Testis (tissue), 2 donors: ENCODE results near the gene TMOD2.

Experiments
- POLR2A ChIP-seq: fragments of 450-650 bp; IDR thresholded peaks from one replicate; pipeline ENCODE4 v1.6.1; 2017; ENCODE audit warnings: antibody characterized with exemption, mild to moderate bottlenecking, moderate library complexity
- TF ChIP-seq, protein P1 (sequence below), 3 experiments: fragments of 450-650 bp in 2 of 3; fragments of 200-600 bp in 1 of 3; sonication (generic) in 1 of 3; IDR thresholded peaks; one replicate each; pipeline ENCODE4 v1.5.1; 2016 to 2019; ENCODE audit warnings: antibody characterized with exemption in 3 of 3, mild to moderate bottlenecking in 2 of 3, moderate library complexity in 1 of 3

DNA sequence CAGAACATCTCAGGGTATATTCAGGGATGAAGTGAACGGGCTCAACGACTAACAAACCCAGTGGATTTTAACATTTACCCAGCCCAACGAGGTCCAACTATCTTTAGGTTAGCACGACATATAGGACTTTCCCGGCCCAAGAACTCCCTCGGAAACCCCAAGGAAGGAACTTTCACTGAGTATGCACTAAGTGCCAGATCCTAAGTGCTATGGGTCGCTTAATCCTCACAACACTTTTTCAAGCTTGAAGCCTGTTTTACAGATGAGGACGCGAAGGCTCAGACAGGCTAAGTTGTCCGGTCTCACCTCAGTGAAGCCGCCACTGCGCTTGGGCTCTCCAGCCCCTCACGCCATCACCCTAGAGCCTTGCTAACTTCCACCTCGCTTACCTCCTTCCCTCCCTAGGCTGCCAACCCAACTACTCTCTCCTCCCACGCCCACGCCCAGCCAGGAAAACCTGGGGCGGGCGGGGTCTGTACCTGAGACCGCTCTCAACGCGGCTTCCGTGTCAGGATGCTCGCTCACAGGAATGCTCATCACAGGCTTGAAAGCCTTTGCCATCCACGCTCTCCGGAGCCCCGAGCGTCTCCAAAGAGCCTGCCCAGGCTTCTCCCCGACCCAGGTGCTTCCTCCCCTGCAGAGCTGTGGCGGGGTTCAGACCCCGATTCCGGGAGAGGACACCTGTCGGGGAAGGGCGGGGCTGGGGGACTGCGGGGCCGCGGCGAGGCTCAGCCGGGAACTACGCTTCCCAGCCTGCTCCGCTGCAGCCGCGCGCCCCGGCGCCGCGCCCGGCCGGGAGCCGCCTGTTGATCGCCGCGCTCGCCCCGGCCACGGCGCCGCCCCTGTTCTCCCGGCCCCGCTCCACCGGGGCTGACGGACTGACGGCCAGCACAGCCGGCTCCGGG, at the start of gene TMOD2:
- TF ChIP-seq, protein P1, sequence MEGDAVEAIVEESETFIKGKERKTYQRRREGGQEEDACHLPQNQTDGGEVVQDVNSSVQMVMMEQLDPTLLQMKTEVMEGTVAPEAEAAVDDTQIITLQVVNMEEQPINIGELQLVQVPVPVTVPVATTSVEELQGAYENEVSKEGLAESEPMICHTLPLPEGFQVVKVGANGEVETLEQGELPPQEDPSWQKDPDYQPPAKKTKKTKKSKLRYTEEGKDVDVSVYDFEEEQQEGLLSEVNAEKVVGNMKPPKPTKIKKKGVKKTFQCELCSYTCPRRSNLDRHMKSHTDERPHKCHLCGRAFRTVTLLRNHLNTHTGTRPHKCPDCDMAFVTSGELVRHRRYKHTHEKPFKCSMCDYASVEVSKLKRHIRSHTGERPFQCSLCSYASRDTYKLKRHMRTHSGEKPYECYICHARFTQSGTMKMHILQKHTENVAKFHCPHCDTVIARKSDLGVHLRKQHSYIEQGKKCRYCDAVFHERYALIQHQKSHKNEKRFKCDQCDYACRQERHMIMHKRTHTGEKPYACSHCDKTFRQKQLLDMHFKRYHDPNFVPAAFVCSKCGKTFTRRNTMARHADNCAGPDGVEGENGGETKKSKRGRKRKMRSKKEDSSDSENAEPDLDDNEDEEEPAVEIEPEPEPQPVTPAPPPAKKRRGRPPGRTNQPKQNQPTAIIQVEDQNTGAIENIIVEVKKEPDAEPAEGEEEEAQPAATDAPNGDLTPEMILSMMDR (IDR thresholded peaks at IDR 0.05), result no peak
- no peak for TF ChIP-seq POLR2A
